PC-9 (cell line): ENCODE measurements around the gene TMLHE.

Experiments used
- EZH2 ChIP-seq: fragments of 200-600 bp; sonication (generic); IDR thresholded peaks from 2 replicates; pipeline ENCODE4 v1.8.0; 2017; ENCODE audit warnings: antibody characterized with exemption, low read depth
- TF ChIP-seq, protein P1 (sequence below): fragments of 200-600 bp; sonication (generic); conservative IDR thresholded peaks from 2 replicates; pipeline ENCODE4 v1.6.1; 2017; ENCODE audit warnings: mixed run types, antibody characterized with exemption, mild to moderate bottlenecking, moderate library complexity

DNA sequence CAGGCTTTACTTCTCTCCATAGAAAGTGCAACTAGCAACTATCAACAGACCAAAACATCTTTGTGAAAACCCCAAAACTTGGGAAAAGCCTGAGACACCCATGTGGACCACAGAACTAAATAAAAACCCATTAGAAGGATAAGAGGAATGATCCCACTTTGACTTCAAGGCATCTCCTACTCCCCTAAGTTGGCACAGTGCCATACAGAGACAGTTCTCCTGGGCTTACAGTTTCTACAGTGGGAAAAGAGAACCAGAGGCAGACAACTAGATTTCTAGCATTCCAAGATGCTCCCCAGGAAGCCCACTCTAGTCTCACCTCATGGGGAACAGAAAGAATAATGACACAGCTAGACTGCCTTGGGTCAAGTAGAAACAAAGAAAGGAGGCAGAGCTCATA is 20.4 kb downstream of the TMLHE start:
- TF ChIP-seq, protein P1, sequence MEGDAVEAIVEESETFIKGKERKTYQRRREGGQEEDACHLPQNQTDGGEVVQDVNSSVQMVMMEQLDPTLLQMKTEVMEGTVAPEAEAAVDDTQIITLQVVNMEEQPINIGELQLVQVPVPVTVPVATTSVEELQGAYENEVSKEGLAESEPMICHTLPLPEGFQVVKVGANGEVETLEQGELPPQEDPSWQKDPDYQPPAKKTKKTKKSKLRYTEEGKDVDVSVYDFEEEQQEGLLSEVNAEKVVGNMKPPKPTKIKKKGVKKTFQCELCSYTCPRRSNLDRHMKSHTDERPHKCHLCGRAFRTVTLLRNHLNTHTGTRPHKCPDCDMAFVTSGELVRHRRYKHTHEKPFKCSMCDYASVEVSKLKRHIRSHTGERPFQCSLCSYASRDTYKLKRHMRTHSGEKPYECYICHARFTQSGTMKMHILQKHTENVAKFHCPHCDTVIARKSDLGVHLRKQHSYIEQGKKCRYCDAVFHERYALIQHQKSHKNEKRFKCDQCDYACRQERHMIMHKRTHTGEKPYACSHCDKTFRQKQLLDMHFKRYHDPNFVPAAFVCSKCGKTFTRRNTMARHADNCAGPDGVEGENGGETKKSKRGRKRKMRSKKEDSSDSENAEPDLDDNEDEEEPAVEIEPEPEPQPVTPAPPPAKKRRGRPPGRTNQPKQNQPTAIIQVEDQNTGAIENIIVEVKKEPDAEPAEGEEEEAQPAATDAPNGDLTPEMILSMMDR: no peak
- TF ChIP-seq EZH2: no peak
